DMS153 treated with DMSO at 0.1 percent for 48 hours (cell line): ENCODE data around the gene AIFM3.
"Not testable (repeated sequence)": the region's sequence is repeated elsewhere in the genome, so short reads cannot be mapped to it uniquely, and the experiment has no call there.

Experiments
- DNase-seq: peaks from one replicate; lab custom pipeline; 2025; ENCODE audit not compliant: unreplicated experiment; lab: John Stamatoyannopoulos, UW

The AIFM3 gene

GRCh38 chr22:21000987-21001600 lies 34.0 kb downstream of the AIFM3 start:
- DNase-seq, result no peak

- peak; percentile 94 for DNase-seq
Observed at GRCh38 chr22:21001601-21002325, 34.7 kb downstream of the AIFM3 start, which contains the start of gene THAP7. Gene THAP7, minus strand, starts transcription at chr22:21002118. Its CDS starts 207 bp downstream, at chr22:21001911.

GRCh38 chr22:21003782-21004181 lies 36.7 kb downstream of the AIFM3 start:
- DNase-seq, result no peak

- DNase-seq, result not testable (repeated sequence)
Observed at GRCh38 chr22:21009208-21009607, 42.2 kb downstream of the AIFM3 start.

- no peak for DNase-seq
Observed at GRCh38 chr22:21009638-21010425, 42.8 kb downstream of the AIFM3 start.

- DNase-seq, result no peak
Observed at GRCh38 chr22:21010426-21011113, 43.5 kb downstream of the AIFM3 start.

GRCh38 chr22:21012446-21013407 lies 45.7 kb downstream of the AIFM3 start:
- DNase-seq, result no peak

GRCh38 chr22:21013657-21014201 lies 46.7 kb downstream of the AIFM3 start:
- DNase-seq, result no peak

GRCh38 chr22:21014202-21014725 lies 47.2 kb downstream of the AIFM3 start:
- peak; percentile 83 for DNase-seq

GRCh38 chr22:21014726-21015465 lies 47.8 kb downstream of the AIFM3 start, which contains the start of gene P2RX6:
Gene P2RX6, plus strand, starts transcription at chr22:21015165. Its CDS starts 10 bp downstream, at chr22:21015175.
- peak; percentile 15 for DNase-seq

GRCh38 chr22:21015466-21016006 lies 48.5 kb downstream of the AIFM3 start:
- DNase-seq, result no peak

- no peak for DNase-seq
Observed at GRCh38 chr22:21016644-21017420, 49.8 kb downstream of the AIFM3 start.

- no peak for DNase-seq
Observed at GRCh38 chr22:21018314-21018713, 51.3 kb downstream of the AIFM3 start.

GRCh38 chr22:21020802-21021429 lies 53.9 kb downstream of the AIFM3 start:
- no peak for DNase-seq

GRCh38 chr22:21022507-21022906 lies 55.5 kb downstream of the AIFM3 start:
- no peak for DNase-seq

- DNase-seq, result no peak
Observed at GRCh38 chr22:21022955-21023614, 56.0 kb downstream of the AIFM3 start.

GRCh38 chr22:21025266-21025665 lies 58.2 kb downstream of the AIFM3 start:
- DNase-seq, result no peak
